CD4-positive, alpha-beta T cell treated with Interferon gamma for 1 hour (primary cell): ENCODE data around the gene VPS25.
A peak's percentile ranks its signal among the peaks of the same experiment; 100 is the strongest.
"Not testable (repeated sequence)": the region's sequence is repeated elsewhere in the genome, so short reads cannot be mapped to it uniquely, and the experiment has no call there.

Experiments
- DNase-seq: peaks from one replicate; pipeline ENCODE4 v3.0.0-alpha.2; 2020

VPS25 gene

DNA sequence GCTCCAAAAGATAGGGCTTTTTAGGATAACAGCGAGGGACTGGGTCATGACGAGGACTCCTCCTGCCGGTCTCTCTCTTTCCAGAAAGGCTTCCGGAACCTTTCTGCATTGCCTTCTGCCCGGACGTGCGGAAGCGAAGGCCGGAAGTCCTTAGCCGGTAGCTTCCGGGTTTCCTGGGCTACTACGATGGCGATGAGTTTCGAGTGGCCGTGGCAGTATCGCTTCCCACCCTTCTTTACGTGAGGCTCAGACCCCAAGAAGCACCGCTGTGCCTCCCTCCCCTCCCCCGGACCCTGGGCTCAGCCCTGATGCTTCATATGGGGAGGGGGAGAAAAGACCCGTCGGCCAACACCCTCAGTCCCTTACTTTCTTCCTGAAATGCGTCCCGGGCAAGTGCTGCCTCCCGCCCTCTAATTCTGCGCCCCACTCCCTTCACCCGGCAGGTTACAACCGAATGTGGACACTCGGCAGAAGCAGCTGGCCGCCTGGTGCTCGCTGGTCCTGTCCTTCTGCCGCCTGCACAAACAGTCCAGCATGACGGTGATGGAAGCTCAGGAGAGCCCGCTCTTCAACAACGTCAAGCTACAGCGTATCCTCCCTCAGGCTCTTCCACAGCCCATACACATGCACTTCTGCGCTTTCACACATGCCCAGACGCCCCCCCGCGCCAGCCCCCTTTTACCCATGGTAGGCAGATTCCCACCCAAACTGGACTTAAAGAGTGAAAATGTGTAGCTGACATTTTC is at the start of gene VPS25:
Gene VPS25 (plus strand): TSS at position 160 of the 746 bp plus-strand sequence. CDS start 27 bp downstream, at position 187.
- peak; percentile 73 for DNase-seq

- no peak for DNase-seq
Measured at GRCh38 chr17:42723636-42724035, 49.6 kb upstream of the VPS25 start.

GRCh38 chr17:42725143-42725542 is 48.1 kb upstream of the VPS25 start:
- no peak for DNase-seq

DNA sequence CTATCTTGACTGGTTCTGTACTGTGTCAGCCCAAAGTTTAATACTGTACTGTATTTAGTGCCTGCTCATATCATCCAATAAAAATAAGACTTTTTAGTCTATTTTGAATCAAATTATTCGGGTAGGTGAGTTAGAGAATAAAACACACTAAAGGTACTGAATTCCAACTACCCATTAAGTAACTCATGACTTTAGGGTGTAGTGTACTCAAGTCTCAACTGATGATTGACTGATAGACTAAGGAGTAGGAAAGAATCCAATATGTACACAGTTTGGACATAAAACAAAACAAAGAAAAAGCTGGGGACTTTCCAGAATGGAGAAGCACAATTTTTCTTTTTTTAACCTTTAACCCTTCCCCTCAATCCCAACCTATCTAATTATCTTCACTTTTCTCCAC is 32.5 kb upstream of the VPS25 start:
- DNase-seq: no peak

DNA sequence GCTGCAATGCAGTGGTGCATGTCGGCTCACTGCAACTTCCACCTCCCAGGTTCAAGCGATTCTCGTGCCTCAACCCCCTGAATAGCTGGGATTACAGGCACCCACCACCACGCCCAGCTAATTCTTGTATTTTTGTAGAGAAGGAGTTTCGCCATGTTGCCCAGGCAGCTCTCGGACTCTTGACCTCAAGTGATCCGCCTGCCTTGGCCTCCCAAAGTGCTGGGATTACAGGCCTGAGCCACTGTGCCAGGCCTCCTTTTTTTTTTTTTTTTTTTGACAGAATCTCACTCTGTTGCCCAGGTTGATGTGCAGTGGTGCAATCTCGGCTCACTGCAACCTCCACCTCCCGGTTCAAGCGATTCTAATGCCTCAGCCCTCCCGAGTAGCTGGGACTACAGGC is 30.3 kb upstream of the VPS25 start:
- not testable (repeated sequence) for DNase-seq

DNA sequence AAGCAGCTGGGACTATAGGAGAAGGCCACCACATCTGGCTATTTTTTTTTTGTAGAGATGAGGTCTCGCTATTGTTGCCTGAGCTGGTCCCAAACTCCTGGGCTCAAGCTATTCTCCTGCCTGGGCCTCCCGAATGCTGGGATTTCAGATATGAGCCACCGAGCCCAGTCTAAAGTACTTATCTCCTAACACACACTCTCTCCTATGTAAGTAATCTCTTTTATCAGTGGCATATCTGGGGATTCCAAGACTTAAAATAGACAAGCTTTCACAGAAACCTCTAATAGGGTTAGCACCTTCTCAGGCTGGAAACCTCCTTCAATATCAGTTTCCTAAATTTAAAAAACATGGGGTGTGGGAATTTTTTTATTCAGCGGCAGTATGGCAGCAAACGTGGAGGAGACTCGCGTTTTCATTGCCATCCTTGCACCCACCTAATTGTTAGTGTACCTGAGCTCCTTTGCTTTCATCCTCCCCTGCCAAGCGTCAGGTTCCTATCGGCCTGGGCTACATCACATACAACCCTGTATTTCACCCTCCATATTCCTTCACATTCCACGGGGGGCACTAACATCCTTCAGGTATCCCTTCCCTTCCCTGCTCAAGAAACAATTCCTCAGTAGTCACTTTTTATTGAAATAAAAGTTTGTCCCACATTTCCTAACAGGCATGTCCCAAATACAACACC is 29.5 kb upstream of the VPS25 start:
- no peak for DNase-seq

DNA sequence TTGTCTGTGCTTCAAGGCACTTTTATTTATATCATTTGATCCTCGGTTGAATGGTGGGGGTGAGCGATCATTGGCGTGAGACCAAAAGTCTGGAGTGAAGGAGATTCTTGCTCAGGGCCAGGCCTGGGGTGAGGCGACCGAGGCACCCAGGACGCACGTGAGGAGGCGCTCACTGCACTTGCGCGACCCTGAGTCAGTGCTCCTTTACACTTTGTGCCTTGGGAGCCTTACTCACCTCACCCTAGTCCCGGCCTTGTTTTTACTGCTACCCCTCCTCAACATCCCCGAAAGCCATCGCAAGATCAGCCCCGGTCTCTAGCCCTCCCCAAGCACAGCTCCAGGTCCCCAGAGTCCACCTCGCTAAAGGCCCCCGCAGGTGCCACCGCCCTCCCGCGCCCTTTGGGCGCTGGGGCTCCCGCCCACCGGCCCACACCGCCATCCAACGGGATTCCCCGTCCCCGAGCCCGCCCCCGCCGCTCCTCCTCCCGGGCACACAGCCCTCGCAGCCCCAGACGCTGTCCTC is 28.9 kb upstream of the VPS25 start:
- DNase-seq: peak; percentile 62

DNA sequence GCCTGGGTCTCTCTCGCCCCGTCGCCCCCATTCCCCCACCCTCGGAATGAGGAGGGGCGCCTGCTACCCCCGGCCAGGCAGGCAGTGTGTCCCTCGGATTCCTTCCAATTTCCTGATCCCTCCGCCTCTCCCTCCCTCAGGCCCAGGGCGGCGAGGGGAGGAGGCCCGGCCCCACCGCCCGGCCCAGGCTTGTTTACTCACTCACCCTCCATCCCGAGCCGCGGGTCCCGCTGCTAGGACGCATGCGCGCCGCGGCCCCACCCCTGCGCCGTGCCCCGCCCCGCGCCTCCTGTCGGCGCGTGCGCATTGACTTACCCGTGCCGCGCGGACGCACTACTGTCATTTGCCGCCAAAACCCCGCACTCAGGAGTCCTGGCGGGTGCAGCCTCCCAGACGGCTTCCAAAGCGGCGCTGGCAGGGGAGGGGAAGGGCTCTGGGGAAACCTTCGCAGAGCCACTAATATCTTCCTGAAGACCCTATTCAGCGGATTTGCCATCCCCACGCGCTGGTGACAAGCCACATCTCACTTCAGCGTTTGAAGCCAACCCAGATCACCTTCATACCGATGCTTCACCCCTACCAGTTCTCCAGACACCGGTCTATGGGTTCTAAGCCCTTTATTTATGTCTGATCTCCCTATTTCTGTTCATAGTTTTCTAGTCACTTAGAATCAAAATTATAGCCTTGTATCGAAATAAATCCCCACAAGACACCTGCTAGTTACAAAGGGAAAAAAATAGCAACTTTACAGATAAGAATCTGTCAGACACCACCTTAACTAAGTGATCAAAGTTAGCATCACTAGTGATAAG is 28.2 kb upstream of the VPS25 start, which contains the start of gene EZH1:
Gene EZH1 (minus strand): TSS at position 235 of the 812 bp plus-strand sequence. CDS start 16,099 bp downstream, outside the sequence.
- peak; percentile 92 for DNase-seq

DNA sequence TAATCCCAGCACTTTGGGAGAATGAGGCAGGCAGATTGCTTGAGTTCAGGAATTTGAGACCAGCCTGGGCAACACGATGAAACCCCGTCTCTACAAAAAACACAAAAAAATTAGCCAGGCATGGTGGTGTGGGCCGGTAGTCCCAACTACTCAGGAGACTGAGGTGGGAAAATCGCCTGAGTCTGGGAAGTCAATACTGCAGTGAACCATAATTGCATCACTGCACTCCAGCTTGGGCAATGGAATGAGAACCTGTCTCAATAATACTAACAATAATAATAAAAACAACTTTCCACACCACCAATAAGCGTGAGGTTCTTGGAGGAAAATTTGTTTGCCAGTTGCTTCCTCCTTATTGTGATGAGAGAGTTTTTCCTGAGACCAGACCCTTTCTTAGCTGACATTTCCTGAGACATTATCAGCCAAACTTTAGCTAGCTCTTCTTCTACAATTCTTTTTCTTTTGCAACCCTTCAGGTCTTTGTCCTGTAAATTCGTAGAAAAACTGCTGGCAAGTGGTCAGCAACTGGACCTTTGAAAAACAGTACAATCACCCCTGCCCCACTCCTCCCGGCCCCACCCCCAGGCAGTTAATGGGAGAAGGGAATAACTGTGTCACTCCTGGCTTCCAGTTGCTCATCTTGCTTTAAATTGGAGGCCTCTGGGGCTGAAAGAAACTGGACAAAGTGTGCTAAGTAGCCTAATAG is 24.9 kb upstream of the VPS25 start:
- DNase-seq: no peak

DNA sequence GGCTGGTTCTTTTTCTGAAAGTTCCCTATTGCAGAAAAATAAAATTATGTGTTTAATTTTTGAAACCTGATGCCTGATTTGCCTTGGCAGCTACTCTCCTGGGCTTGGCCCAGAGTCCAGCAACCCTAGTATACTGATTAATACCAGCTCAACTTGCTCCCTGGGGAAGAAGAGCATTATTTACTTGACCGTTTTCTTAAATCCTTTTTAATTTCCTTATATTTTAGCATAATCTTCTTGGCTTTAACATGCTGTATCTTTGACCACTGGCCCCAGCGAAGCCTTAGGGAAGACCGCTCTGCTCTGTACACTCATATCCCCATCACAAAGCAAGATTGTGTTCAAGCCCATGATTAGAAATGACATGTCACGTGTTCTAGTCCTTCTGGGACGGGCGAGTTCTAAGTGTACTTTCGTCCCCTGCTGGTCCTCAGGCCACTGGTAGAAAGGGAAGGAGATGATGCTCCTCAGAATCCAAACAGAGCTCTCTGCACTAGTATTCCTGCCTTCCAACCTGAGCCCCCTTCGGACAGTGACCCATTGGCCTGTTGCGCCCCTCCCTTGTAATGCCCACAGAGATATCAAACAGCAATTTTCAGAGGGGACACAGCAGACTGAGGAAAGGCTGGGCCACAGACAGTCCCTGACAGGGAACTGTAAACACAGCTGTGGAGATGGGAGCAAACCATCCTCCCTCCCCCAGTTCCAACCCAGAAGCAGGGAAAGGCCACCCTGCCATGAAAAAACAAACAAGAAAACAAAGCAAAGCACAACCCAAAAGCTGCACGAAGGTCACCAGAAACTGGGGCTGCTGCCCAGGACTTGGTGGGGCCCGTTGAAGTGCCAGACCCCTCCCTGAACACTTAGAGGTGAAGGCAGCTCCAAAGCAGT is 24.1 kb upstream of the VPS25 start:
- DNase-seq: no peak

GRCh38 chr17:42750739-42751344 is 22.4 kb upstream of the VPS25 start:
- no peak for DNase-seq

DNA sequence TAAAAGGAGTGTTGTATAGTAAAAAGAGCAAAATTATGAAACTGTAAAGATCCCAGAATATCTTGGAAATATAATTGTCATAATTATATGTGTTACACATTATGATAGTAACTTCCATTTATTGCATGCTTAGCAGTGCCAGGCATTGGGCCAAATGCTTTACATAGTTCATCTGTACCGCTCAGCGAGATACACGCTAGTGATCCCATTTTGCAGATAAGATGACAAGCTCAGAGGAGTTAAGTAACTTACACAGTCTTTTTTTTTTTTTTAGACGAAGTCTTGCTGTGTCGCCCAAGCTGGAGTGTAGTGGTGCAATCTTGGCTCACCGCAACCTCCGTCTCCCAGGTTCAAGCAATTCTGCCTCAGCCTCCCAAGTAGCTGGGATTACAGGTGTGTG is 21.6 kb upstream of the VPS25 start:
- no peak for DNase-seq

DNA sequence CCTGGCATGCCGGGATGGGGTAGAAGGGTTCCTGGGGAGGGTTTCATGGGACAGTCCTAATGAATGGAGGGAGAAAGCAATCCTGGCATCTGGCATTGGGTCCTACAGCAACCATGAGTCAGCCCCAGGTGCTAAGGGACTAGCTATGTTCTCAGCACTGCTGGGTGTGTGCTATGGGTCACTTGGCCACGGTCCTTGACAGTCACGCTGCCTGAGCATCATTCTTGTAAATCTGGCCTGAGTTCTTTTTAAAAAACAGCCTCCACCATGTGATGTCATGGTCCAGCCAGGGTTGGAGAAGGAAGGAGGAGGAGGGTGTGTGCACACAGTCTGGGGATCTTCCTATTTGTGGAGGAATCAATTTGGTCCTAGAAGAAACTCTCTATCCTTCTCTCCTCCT is 18.5 kb upstream of the VPS25 start:
- DNase-seq: no peak

DNA sequence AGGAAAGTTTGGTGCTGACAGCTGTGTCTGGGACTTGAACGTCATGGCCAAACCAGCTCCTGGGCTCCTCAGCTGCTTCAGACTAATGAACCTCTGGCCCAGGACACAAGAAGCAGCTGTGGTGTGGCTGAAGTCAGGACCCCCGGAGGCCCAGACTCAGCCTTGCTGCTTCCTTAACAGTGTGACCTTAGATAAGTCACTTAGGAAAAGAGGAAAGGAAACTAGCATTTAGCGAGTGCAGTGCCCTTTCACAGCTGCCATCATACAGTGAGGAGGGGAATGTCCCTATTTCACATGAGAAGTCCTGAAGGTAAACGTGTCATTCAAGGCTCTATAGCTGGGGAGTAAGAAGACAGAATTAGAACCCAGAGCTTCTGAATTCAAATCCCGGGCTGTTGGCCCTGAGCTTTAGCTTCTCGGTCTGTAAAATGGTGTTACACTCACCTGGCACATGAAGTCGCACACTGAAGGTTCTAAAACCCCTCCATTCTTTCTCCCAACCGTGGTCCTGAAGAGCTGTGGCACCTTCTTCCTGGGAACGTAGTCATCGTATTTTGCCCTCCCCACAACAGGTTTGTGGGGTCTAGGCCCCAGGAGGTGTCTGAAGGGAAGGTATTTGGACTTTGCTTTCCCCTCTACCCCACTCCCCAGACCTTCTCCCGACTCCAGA is 13.1 kb upstream of the VPS25 start:
- DNase-seq: peak; percentile 19

GRCh38 chr17:42760652-42761581 is 12.3 kb upstream of the VPS25 start, which contains the start of gene RAMP2:
RAMP2 (plus strand) TSS chr17:42761227; CDS start chr17:42761262, 35 bp downstream.
- DNase-seq: no peak

DNA sequence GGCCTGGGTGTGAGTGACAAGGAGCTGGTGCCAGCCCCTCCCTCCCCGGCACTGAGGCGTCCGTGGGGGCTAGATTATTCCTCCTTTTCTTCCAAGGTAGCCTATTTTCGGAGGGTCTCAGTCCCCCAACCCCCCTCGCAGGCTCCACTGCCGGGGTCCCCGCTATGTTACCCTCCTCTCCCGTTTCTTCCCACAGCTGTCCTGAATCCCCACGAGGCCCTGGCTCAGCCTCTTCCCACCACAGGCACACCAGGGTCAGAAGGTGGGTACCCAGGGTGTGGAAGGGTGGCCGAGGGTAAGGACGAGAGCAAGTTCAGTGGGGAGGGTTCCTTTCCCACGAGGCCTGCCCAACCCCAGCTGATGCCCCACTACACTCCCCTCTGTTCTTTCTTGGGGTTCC is 11.6 kb upstream of the VPS25 start:
- DNase-seq: no peak

- no peak for DNase-seq
Measured at GRCh38 chr17:42766124-42766523, 7.1 kb upstream of the VPS25 start.

DNA sequence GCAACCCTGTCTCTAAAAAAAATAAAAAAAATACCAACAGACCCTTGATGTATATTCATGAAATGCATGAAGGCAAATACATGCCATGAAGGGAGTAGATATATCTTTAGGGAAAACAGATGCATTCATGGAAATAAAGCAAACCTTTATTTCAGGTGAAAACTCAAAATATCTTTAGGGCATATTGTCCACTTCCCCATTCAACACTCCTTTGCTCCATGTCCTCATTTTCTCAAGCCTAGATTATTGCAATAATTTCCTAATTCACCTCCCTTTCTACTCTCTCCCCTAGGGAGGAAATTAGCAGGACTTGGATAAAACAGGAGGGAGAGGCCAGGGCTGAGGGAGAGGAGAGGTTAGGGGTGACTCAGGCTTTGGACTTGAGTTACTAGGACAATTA is 5.7 kb upstream of the VPS25 start:
- no peak for DNase-seq

DNA sequence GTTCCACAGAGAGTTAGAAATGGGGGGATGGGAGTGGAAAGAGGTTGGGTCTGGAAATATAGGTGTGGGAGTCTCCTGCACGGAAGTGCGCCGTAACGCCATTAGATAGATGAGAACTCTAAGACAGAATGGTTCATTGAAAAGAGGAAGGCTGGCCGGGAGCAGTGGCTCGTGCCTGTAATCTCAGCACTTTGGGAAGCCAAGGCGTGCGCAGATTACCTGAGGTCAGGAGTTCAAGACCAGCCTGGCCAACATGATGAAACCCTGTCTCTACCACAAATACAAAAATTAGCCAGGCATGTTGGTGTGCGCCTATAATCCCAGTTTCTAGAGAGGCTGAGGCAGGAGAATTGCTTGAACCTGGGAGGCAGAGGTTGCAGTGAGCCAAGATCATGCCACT is 5.2 kb upstream of the VPS25 start:
- not testable (repeated sequence) for DNase-seq
